HG02840 (cell line): ENCODE results near the gene PPP1R27.

ENCODE experiments used
- ATAC-seq: cut with Tn5 transposase; IDR thresholded peaks from one replicate; pipeline ENCODE4 v1.9.1; 2021; ENCODE audit warnings: mild to moderate bottlenecking, moderate library complexity, moderate number of reproducible peaks; ENCODE audit not compliant: unreplicated experiment, low FRiP score

The PPP1R27 gene

DNA sequence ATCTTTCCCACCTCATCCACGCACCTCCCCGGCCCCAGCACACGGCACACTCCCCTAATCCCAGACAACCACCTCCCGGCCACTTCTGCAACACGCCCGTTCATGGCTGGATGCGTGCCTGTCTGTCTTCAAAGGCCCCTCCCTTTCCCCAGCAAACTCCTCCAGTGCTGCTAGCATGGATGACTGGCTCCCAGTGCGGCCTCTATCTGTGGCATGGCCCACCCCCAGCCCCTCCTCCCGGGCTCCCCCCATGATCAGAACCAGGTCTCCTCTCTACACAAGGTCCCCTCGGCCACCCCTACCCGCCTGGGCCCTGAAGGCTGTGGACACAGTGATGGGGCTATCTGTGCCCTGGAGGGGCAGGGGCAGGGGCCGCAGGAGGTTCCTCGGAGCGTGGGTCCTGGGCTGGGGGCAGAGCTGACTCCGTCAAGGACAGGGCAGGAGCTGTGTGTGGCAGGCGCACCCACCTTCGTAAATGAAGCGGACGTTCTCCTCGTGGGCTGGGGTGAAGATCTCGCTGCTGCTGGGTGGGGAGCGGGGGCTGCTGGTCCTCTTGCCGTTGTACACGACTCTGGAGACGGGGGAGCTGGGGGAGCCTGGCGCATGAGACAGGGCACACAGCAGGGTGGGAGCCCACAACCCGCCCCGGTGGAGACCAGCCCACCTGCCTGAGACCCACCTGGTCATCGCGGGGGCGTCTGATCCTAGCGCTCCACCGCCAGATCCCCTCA lies 10.9 kb downstream of the PPP1R27 start:
- ATAC-seq = no peak

DNA sequence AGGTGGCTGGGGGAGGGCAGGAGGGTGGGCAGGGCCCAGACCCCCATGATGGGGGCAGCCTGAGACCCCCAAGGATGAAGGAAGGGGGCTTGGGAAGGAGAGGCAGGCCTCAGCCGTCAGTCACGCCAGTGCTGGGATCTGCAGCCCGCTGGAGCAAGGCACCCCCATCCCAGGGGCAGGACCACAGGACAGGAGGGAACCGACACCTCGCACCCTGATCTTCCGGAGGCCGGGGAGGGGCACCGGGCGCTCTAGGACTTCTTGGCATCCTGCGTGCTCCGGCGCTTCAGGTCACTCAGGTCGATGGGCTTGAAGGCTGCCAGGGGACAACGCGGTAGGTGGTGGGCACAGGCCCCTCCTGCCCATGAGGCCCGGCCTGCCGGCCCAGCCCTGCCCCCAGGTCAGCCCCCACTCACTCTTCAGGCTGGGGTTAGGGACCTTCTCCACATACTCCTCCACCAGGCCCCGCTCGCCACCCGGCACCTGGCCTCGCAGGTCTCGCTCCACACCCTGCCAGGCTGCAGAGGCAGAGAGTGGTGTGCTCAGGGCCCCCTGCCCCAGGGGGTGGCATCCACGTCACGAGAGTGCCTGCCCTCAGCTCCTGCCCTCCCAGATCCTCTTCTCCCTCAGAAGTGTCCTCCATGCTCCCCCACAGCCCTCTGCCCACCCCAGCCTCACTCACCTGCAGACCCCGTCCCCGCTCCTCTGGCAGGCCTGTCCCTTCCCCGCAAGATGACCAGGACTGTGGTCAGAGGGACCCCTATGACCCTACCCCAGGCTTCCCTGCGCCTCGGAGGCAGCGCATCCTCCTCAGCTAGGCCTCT lies 11.6 kb downstream of the PPP1R27 start:
- ATAC-seq = no peak

- ATAC-seq = no peak
Observed at GRCh38 chr17:81822312-81822637, 12.6 kb downstream of the PPP1R27 start.

GRCh38 chr17:81821603-81822311 lies 13.1 kb downstream of the PPP1R27 start:
- no peak for ATAC-seq

DNA sequence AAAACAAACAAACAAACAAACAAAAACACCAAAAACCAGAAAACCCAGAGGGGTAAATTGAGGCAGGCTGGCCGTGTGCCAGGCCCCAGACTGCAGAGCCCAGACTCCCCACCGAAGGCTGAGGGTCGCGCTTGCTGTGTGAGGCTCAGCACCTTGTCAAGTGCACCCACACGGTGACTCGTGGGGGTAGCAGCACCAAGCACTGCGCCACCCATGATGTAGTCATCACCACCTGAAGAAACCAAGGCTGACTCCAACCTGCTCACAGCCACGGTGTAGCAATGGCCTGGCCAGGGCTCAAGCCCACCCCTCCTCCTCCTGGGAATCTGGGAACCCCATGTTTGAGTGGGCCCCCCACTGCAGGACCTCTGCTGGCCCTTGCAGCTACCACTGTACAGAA lies 13.7 kb downstream of the PPP1R27 start:
- ATAC-seq = no peak

- no peak for ATAC-seq
Observed at GRCh38 chr17:81819708-81820107, 15.1 kb downstream of the PPP1R27 start.

GRCh38 chr17:81817758-81818147 lies 17.1 kb downstream of the PPP1R27 start:
- ATAC-seq = no peak

DNA sequence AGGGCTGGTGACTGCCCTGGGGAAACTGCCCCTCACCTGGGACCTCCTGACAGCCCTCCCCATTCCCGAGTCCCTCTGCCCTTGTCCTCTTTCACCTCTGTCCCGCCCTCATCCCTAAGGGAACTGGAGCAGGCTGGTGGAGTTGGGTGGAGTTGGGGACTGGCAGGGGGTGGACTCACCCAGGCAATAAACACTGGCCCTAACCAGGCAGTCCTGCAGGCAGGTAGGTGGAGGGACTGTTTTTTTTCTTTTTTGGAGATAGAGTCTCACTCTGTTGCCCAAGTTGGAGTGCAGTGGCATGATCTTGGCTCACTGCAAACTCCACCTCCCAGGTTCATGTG lies 19.2 kb downstream of the PPP1R27 start:
- ATAC-seq = no peak

DNA sequence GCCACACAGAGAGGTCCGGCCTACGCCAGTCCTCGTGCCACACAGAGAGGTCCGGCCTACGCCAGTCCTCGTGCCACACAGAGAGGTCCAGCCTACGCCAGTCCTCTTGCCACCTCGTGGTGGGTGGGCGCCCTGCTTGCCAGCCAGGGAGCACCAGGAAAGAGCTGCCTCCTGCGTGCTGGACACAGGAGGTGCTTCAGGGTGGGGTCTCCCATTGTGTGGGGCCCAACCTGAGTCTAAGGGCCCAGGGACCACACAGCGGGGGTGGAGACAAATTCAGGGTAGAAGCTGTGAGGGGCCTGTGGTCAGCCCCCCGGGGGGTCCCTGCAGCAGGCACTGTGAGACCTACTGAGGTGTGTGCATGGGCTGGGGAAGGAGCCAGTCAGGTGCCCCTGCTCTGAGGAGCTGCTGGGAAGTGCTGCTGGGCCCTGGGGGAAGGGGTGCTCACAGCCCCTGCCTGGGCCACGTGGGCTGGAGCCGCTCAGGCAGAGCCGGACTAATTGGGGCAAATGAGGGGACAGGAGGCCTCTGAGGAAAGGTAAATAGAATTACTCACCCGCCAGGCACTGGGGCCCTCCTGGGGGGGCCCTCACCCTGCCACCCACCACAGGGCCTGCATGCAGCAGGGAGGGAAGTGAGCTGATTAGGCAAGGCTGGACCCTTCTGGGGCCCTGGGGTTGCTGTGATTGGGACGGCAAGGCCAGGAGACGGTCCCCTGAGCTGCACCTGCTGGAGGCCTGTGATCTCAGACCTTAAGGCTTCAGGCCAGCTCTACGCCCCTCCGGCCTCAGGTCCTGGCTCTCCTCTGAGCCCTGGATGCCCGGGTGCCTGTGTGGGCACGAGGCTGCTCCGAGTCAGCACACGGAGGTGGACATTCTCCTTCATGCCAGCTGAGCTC lies 19.9 kb downstream of the PPP1R27 start:
- ATAC-seq = no peak

DNA sequence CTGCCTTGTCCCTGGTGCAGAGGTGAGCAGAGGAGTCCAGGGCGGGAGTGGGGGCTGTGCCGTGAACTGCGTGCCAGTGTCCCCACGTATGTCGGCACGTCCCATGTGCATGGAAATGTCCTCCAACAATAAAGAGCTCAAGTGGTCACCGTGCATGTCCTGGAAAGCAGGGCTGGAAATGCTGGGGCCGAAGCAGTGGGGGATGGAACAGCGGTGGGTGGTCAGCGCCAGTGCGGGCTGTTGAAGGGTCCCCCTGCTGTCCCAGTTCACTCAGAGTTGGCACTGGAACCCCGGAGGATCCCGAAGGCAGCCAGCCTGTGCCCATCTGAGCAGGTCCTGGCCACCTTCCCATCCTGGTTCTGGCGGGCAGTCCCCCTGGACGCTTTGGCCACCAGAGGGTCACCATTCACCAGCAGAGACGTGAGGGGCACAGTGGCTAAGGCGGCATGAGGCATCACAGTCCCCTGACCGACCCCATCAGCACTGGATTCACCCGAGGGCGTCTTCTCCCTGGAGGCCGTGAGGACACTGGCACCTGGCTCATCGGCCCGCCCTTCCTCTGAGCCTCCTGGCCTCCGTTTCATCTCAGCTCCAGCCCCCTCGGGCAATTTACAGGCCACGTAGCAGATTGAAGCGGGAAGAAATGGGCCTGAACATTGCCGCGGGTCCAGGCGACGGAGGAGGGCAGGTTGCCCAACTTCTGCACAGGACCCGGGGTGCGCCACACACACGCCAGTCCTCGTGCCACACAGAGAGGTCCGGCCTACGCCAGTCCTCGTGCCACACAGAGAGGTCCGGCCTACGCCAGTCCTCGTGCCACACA lies 20.8 kb downstream of the PPP1R27 start:
- no peak for ATAC-seq

GRCh38 chr17:81813371-81813684 lies 21.5 kb downstream of the PPP1R27 start:
- no peak for ATAC-seq

GRCh38 chr17:81812571-81813370 lies 22.1 kb downstream of the PPP1R27 start:
- no peak for ATAC-seq

GRCh38 chr17:81811705-81812570 lies 22.9 kb downstream of the PPP1R27 start:
- ATAC-seq = no peak

DNA sequence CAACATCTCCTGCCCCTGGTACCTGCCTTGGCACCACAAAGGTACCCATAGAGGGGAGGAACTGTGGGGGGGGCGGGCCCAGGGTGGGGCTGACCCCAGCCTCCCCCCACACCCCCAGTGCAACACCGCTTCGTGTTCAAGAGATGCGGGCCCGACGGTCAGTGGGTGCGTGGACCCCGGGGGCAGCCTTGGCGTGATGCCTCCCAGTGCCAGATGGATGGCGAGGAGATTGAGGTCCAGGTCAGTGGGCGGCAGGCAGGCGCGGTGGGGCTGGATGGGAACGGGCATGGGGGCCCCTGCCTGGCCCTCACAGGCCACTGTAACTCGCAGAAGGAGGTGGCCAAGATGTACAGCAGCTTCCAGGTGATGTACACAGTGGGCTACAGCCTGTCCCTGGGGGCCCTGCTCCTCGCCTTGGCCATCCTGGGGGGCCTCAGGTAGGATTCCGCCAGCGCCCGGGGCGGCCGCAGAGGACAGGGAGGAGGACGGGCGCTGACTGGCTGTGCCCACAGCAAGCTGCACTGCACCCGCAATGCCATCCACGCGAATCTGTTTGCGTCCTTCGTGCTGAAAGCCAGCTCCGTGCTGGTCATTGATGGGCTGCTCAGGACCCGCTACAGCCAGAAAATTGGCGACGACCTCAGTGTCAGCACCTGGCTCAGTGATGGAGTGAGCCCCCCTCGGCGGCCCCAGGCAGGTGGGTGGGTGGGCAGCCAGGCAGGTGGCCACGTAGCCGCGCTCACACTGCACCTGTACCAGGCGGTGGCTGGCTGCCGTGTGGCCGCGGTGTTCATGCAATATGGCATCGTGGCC lies 23.8 kb downstream of the PPP1R27 start:
- no peak for ATAC-seq

GRCh38 chr17:81810476-81810875 lies 24.4 kb downstream of the PPP1R27 start:
- no peak for ATAC-seq

- no peak for ATAC-seq
Observed at GRCh38 chr17:81809556-81809998, 25.3 kb downstream of the PPP1R27 start.
